Activated T-helper 9 cell treated with anti-CD3 and anti-CD28 coated beads, Interleukin-2, amount 50 U/mL, for 16 hours (primary cell): Measurements from ENCODE around the gene CFAP43.

ENCODE experiments used
- DNase-seq: peaks from one replicate; pipeline ENCODE4 v3.0.0-alpha.2; 2020; ENCODE audit warnings: low read depth

Gene CFAP43

GRCh38 chr10:104231784-104232612 lies at the start of gene CFAP43:
CFAP43 (minus strand) TSS chr10:104232364; CDS start chr10:104232246, 118 bp downstream.
- peak; percentile 98 for DNase-seq

- no peak for DNase-seq
These were observed 49.5 kb upstream of the CFAP43 start for GRCh38 chr10:104281694-104282093.

GRCh38 chr10:104279550-104280259 lies 47.5 kb upstream of the CFAP43 start:
- DNase-seq, result no peak

DNA sequence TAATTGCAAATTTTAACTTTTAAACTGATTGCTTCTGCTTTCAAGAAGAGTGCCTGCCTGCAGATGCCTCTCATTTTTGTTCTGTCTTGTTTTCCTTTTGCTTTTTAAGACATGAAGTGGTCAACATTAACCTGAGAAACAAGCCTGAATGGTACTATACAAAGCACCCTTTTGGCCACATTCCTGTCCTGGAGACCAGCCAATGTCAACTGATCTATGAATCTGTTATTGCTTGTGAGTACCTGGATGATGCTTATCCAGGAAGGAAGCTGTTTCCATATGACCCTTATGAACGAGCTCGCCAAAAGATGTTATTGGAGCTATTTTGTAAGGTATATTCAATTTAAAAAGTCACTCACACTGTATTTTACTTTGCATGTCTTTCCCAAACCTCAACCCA lies 45.6 kb upstream of the CFAP43 start:
- DNase-seq, result no peak

GRCh38 chr10:104276192-104276591 lies 44.0 kb upstream of the CFAP43 start:
- DNase-seq, result no peak

DNA sequence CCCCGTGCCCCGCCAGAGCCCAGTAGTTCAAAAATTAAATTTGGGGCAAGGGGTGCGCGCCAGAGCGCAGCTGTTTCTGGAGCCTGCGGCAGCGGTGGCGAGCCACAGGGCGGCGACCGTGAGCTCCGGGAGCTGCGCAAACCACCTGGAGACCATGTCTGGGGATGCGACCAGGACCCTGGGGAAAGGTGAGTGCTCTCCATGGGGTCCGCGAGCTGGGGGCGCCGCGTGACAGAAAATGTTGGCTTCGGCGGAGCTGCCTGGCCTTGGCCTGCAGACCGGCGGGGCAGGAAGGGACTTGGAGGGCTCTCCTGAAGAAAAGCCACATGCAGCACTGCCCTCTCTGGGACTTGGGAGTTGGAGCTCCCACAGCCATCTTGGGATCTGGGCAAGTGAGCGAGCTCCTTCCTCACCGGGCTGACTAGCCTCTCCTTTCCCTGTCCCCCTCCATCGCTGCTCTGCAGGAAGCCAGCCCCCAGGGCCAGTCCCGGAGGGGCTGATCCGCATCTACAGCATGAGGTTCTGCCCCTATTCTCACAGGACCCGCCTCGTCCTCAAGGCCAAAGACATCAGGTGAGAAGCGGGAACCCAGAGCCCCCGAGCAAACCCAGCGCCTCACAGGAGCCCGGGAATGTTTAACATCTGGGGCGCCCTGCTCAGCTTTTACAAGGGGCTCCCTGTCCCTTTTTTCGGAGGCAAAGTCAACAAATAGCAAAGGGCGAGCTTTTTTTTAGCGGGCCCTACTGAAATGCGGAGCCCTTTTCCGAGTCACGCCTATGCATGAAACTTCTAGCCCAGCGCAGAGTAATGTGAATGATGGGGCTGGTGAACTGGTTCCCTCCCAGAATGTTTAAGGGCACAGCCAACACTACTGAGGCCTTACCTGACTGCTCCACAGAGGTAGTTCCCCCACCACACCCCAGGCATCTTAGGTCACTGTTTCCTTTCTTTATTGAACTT lies 42.9 kb upstream of the CFAP43 start:
- DNase-seq, result peak; percentile 28

DNA sequence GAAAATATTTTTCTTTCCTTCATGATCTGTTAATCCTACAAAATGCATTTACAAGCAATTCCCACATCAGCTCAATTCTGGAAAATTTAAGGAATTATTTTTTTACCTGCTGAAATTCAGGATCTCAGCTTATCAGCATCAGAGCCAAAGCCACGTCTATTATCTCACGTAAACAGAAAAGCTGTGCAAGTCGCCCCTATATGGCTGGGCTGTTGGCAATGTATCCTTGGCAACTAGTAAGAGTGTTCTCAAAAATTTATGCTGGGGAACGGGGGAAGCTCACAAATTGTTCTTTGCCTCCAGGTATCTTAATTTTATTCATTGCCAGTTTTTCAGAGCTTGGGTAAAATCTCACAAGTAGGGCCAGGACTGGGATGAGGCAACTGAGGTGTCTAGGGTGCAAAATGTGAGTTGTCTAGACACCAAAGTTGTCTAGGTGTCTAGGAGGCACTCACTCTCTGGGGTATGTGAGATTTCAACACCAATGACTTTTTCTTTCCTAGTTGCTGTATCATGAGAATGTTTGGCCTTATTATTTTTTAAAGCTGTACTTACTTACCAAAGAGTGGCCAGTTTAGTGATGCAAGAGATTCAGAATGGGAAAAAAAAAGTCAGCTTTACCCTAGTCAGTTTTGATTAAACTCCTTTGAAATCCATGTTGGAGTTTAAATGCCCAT lies 41.9 kb upstream of the CFAP43 start:
- DNase-seq, result no peak

DNA sequence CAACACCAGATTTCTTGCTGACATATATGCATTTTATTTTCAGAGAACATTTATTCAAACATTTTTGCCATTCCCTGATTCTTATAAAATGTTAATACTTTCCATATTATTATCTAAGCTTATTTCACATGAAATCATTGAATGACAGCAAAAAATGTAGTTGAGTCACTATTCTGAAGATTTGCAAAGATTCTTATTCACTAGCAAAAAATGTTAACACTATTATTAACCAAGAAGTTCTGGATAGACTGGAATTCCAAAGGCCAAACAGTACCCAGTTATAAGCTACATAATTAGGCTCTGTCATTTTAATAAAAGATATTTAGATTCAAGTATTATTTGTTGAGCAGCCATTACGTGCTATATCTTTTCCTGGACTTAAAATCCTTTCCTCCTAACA lies 41.1 kb upstream of the CFAP43 start:
- no peak for DNase-seq

- peak; percentile 97 for DNase-seq
These were observed 36.8 kb upstream of the CFAP43 start, which contains the start of gene GSTO2 for GRCh38 chr10:104268713-104269645. GSTO2 (plus strand) TSS chr10:104269184; CDS start chr10:104274916, 5,732 bp downstream.

- no peak for DNase-seq
These were observed 36.2 kb upstream of the CFAP43 start for GRCh38 chr10:104268405-104268712.

DNA sequence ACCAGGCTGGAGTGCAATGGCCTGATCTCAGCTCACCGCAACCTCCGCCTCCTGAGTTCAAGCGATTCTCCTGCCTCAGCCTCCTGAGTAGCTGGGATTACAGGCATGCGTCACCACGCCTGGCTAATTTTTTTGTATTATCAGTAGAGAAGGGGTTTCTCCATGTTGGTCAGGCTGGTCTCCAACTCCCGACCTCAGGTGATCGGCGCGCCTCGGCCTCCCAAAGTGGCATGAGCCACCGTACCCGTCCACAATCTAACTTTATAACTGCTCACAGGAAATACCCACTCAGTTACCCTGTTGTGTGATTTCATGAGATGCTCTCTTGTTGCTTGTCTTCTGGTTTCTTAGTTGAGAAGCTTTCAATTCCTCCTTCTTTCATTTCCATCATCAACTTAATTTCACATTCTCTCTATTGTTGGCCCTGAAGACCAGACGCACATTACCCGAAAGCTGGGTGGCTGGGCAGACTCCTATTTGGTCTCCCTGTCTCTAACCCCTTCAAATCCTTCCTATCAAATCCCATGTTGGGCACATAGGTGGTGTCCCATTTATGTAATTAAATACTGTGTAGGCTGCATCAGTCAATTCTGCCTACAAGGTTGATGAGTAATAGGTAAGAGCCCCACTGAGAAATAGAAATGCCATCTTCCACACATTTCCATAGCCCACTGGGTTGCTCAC lies 35.7 kb upstream of the CFAP43 start:
- DNase-seq, result peak; percentile 21

DNA sequence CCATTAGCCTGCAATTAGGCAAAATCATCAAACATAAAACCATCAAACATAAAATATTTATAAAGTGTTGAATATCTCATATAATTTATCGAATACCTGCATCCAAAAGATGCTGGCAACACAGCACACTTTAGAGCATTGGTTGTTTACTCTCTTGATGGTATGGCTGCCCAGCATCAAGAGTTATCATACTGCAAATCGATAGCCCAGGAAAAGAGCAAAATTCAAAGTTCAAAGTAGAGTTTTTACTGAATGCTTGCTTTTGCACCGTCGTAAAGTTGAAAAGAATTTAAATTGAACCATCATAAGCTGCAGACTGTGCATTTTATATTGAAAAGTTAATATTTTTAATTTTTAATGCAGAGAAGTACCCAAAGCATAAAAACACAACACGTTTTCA lies 32.6 kb upstream of the CFAP43 start:
- DNase-seq, result no peak

DNA sequence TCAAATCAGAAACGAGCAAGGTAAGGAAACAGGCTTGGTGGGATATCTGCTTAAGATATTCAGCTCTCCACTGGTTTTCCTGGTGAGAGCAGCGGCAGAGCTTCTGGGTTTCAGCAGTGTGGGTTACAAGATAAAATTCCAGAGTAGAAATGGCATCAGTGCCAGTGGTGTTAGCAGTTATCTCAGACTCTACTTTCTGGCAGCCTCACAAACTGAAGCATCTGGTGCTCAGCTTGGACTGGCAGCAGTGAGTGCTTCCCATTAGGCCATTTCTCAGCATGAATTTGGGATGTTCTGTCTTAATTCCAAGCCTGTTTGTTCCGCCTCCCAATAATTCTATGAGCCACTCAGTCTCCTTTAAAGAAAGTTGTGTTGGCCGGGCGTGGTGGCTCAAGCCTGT lies 29.9 kb upstream of the CFAP43 start:
- DNase-seq, result no peak

DNA sequence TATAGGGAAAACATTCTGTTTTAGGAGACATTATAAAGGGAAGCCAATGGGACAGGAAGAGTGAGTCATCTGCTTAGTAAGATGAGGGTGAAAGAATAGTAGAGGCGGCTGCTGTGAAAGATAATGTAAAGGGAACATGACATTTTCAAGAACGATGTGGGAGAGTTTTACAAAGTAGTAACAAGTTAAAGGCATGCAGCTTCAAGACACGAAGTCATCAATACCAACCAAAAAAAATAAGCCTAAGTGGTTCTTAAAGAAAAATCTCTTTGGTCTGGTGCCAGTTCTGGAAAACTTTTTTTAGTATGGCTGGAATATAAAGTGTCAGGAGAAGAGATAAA lies 28.6 kb upstream of the CFAP43 start:
- no peak for DNase-seq

DNA sequence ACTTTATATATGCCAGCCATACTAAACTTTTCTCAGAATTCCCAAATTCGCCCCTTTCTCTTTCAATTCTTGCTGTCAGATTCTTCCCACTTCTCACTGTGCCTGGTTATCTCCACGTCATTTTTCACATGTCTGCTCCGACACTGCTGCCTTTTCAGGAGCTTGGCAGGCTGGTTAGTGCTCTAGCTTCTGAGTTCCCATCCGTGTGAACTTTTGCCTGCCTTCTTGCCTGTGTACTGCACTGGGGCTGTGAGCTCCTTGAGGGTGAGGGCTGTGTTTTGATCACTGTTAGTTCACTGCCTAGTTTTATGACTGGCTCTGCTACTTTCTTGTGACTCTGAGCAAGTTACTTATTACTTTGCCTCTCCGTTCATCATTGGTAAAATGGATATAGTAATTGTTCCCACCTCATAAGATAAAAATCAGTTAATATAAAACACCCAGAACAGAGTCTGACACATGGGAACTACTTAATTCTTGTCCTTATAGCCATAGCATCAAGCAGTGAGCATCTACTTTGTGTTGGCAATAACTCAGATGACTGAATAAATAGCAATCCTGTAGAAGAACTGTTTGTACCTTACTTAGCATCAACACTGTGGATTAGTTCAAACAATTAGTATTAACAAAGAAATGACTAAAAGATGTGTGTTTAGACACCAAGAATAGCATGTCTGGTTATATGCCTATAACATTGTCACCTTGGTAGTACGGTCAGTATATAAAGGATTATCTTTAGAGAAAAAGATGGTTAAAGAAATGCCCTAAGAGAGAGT lies 28.0 kb upstream of the CFAP43 start:
- no peak for DNase-seq

DNA sequence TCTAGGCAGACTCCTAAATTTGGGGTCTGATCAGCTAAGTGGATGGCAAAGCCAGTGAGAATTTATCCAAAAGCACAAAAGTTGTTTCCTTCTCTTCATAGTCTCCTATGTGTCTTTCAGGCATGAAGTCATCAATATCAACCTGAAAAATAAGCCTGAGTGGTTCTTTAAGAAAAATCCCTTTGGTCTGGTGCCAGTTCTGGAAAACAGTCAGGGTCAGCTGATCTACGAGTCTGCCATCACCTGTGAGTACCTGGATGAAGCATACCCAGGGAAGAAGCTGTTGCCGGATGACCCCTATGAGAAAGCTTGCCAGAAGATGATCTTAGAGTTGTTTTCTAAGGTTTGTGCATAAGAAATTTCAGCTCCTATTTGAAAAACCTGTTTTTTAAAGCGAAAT lies 27.3 kb upstream of the CFAP43 start:
- DNase-seq, result no peak

- no peak for DNase-seq
These were observed 26.0 kb upstream of the CFAP43 start for GRCh38 chr10:104258209-104258608.

- no peak for DNase-seq
These were observed 25.1 kb upstream of the CFAP43 start for GRCh38 chr10:104257235-104257634.

- DNase-seq, result no peak
These were observed 24.3 kb upstream of the CFAP43 start for GRCh38 chr10:104256335-104256961.
